Medulla oblongata (tissue), 1 donor: ENCODE measurements around the gene TNS1.

Experiments
- DNase-seq: peaks from one replicate; pipeline ENCODE4 v3.0.0-alpha.2; 2015; ENCODE audit errors: extremely low spot score

Gene TNS1

GRCh38 chr2:218015586-218016521 is 13.1 kb upstream of the TNS1 start:
- peak; percentile 35 for DNase-seq

- no peak for DNase-seq
These were observed 12.2 kb upstream of the TNS1 start for GRCh38 chr2:218014706-218015585.

GRCh38 chr2:218013289-218013688 is 10.5 kb upstream of the TNS1 start:
- DNase-seq, result no peak

- DNase-seq, result no peak
These were observed 9.5 kb upstream of the TNS1 start for GRCh38 chr2:218012284-218012683.

- DNase-seq, result no peak
These were observed 8.9 kb upstream of the TNS1 start for GRCh38 chr2:218011653-218012040.

GRCh38 chr2:218010984-218011652 is 8.3 kb upstream of the TNS1 start:
- no peak for DNase-seq

- peak; percentile 45 for DNase-seq
These were observed 7.6 kb upstream of the TNS1 start for GRCh38 chr2:218010140-218010983.

GRCh38 chr2:218009765-218010139 is 7.0 kb upstream of the TNS1 start:
- no peak for DNase-seq

GRCh38 chr2:218009231-218009630 is 6.4 kb upstream of the TNS1 start:
- DNase-seq, result no peak

- DNase-seq, result no peak
These were observed 5.6 kb upstream of the TNS1 start for GRCh38 chr2:218008060-218009040.

- DNase-seq, result no peak
These were observed 3.9 kb upstream of the TNS1 start for GRCh38 chr2:218006741-218007140.

GRCh38 chr2:218005486-218005885 is 2.7 kb upstream of the TNS1 start:
- DNase-seq, result no peak

GRCh38 chr2:218005028-218005427 is 2.2 kb upstream of the TNS1 start:
- no peak for DNase-seq

GRCh38 chr2:218003981-218004419 is 1.2 kb upstream of the TNS1 start:
- peak; percentile 59 for DNase-seq

GRCh38 chr2:218003281-218003944 is 618 bp upstream of the TNS1 start:
- no peak for DNase-seq

- no peak for DNase-seq
These were observed 501 bp downstream of the TNS1 start for GRCh38 chr2:218002143-218002844.

GRCh38 chr2:218001629-218002028 is 1.2 kb downstream of the TNS1 start:
- DNase-seq, result no peak

- DNase-seq, result peak; percentile 70
These were observed 2.7 kb downstream of the TNS1 start for GRCh38 chr2:218000136-218000535.

- DNase-seq, result no peak
These were observed 3.2 kb downstream of the TNS1 start for GRCh38 chr2:217999595-217999959.
